Ishikawa (cell line): Measurements from ENCODE around the gene EDEM3.

ENCODE experiments used
- CEBPB ChIP-seq: IDR thresholded peaks from 2 replicates; pipeline ENCODE4 v1.6.1; 2012
- CREB1 ChIP-seq: IDR thresholded peaks from 2 replicates; pipeline ENCODE4 v1.6.1; 2012; ENCODE audit warnings: low read depth
- EGR1 ChIP-seq: IDR thresholded peaks from 2 replicates; pipeline ENCODE4 v1.6.1; 2012
- EP300 ChIP-seq: IDR thresholded peaks from 2 replicates; pipeline ENCODE4 v1.6.1; 2012; ENCODE audit warnings: borderline replicate concordance
- FOXM1 ChIP-seq: IDR thresholded peaks from 2 replicates; pipeline ENCODE4 v1.6.1; 2012; ENCODE audit warnings: low read depth, borderline replicate concordance
- MAX ChIP-seq: IDR thresholded peaks from 2 replicates; pipeline ENCODE4 v1.6.1; 2012
- NFIC ChIP-seq: IDR thresholded peaks from 2 replicates; pipeline ENCODE4 v1.6.1; 2012
- RAD21 ChIP-seq: IDR thresholded peaks from 2 replicates; pipeline ENCODE4 v1.6.1; 2012; ENCODE audit warnings: low read depth
- REST ChIP-seq: IDR thresholded peaks from 2 replicates; pipeline ENCODE4 v1.6.1; 2012; ENCODE audit warnings: low read depth, mild to moderate bottlenecking
- TAF1 ChIP-seq: IDR thresholded peaks from 2 replicates; pipeline ENCODE4 v1.6.1; 2012; ENCODE audit warnings: low read depth, mild to moderate bottlenecking
- TCF12 ChIP-seq: IDR thresholded peaks from 2 replicates; pipeline ENCODE4 v1.6.1; 2012; ENCODE audit warnings: low read depth
- TEAD4 ChIP-seq: IDR thresholded peaks from 2 replicates; pipeline ENCODE4 v1.6.1; 2012
- USF1 ChIP-seq: IDR thresholded peaks from 2 replicates; pipeline ENCODE4 v1.6.1; 2012
- YY1 ChIP-seq: IDR thresholded peaks from 2 replicates; pipeline ENCODE4 v1.6.1; 2012; ENCODE audit warnings: low read depth
- ZBTB7A ChIP-seq: IDR thresholded peaks from 2 replicates; pipeline ENCODE4 v1.6.1; 2012; ENCODE audit warnings: low read depth

The EDEM3 gene

GRCh38 chr1:184802354-184803179, 47.9 kb upstream of the EDEM3 start:
- TF ChIP-seq CREB1 (no peak), MAX (no peak), TAF1 (no peak), RAD21 (no peak), EP300 (no peak), REST (no peak), USF1 (no peak), NFIC (no peak), YY1 (no peak), FOXM1 (no peak), EGR1 (no peak), ZBTB7A (no peak), TCF12 (no peak), CEBPB (no peak), TEAD4 (no peak)

GRCh38 chr1:184801503-184801902, 46.8 kb upstream of the EDEM3 start:
- TF ChIP-seq TCF12, result no peak
- no peak for TF ChIP-seq TAF1
- no peak for TF ChIP-seq CEBPB
- TF ChIP-seq EGR1, result no peak
- TF ChIP-seq NFIC, result no peak
- no peak for TF ChIP-seq TEAD4
- TF ChIP-seq YY1, result no peak
- no peak for TF ChIP-seq RAD21
- TF ChIP-seq CREB1, result no peak
- TF ChIP-seq ZBTB7A, result no peak

GRCh38 chr1:184800876-184801275, 46.2 kb upstream of the EDEM3 start:
- TF ChIP-seq USF1, result no peak
- TF ChIP-seq MAX, result no peak
- TF ChIP-seq RAD21, result no peak
- TF ChIP-seq FOXM1, result no peak
- TF ChIP-seq REST, result no peak
- no peak for TF ChIP-seq TCF12
- no peak for TF ChIP-seq EGR1
- TF ChIP-seq ZBTB7A, result no peak
- no peak for TF ChIP-seq CEBPB
- TF ChIP-seq NFIC, result no peak
- no peak for TF ChIP-seq CREB1

GRCh38 chr1:184793967-184794366, 39.3 kb upstream of the EDEM3 start:
- TF ChIP-seq TAF1 (no peak), YY1 (no peak), USF1 (no peak), FOXM1 (no peak), TEAD4 (no peak), MAX (no peak), EP300 (no peak), TCF12 (no peak), CREB1 (no peak), NFIC (no peak), ZBTB7A (no peak), REST (no peak), EGR1 (no peak), CEBPB (no peak), RAD21 (no peak)
